GM21360 (cell line): ENCODE data around the gene CCR5.

Experiments
- ATAC-seq: cut with Tn5 transposase; IDR thresholded peaks from one replicate; pipeline ENCODE4 v1.9.1; 2021; ENCODE audit warnings: mild to moderate bottlenecking, moderate library complexity; ENCODE audit not compliant: unreplicated experiment

CCR5 gene

GRCh38 chr3:46406788-46407611, 36.3 kb downstream of the CCR5 start, which contains the start of the genes CCR5AS and CCRL2:
Gene CCR5AS (minus strand): TSS chr3:46407066.
Gene CCRL2 (plus strand): TSS chr3:46407259. CDS start chr3:46408080, 821 bp downstream.
- ATAC-seq, result no peak

DNA sequence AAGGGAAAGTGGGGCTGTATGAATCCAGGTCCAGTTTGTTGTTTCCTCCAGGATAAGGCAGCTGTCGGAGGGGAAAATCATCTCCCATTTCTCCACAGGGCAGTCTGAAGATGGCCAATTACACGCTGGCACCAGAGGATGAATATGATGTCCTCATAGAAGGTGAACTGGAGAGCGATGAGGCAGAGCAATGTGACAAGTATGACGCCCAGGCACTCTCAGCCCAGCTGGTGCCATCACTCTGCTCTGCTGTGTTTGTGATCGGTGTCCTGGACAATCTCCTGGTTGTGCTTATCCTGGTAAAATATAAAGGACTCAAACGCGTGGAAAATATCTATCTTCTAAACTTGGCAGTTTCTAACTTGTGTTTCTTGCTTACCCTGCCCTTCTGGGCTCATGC, 37.2 kb downstream of the CCR5 start:
- ATAC-seq, result no peak

- no peak for ATAC-seq
Observed at GRCh38 chr3:46408853-46409252, 38.1 kb downstream of the CCR5 start.

DNA sequence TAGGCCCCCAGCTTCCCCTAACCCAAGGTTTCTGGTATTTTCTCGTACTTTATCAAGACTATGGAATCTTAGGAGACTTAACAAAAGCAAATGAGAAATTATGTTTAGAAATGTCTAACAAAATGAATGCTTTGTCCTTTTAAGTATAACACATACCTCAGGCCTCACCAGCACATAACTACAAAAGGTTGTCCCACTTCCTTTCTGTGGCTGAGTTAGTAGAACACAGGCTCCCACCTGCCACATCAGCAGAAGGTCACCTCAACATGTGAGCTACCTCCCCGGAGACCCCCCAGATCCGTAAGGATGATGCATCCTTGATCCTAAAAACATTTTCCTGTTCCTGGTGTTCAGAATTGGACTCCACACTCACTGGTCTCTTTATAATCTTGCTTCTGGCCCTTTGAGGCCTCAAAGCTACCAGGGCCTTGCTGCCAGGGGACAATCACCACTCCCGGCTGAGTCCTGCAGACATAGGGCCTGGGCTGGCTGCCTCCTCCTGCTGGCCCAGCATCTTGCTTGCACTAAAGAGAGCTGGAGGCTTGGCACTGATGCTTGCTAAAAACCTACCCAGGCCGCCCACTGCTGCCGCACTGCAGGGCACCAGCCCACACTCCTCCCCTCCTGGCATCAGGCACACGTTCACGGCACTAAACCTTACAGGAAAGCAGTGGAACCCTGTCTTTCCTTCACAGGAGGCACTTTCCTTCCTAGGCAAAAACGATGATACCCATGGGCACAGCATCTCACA, 39.2 kb downstream of the CCR5 start:
- no peak for ATAC-seq

- no peak for ATAC-seq
Observed at GRCh38 chr3:46410669-46411068, 39.9 kb downstream of the CCR5 start.

- ATAC-seq, result no peak
Observed at GRCh38 chr3:46411271-46411670, 40.5 kb downstream of the CCR5 start.

GRCh38 chr3:46412786-46413298, 42.1 kb downstream of the CCR5 start:
- ATAC-seq, result no peak

GRCh38 chr3:46413951-46414350, 43.2 kb downstream of the CCR5 start:
- no peak for ATAC-seq

GRCh38 chr3:46414739-46415138, 44.0 kb downstream of the CCR5 start:
- ATAC-seq, result no peak

GRCh38 chr3:46416125-46416810, 45.5 kb downstream of the CCR5 start:
- ATAC-seq, result no peak

GRCh38 chr3:46416811-46417510, 46.2 kb downstream of the CCR5 start:
- no peak for ATAC-seq

DNA sequence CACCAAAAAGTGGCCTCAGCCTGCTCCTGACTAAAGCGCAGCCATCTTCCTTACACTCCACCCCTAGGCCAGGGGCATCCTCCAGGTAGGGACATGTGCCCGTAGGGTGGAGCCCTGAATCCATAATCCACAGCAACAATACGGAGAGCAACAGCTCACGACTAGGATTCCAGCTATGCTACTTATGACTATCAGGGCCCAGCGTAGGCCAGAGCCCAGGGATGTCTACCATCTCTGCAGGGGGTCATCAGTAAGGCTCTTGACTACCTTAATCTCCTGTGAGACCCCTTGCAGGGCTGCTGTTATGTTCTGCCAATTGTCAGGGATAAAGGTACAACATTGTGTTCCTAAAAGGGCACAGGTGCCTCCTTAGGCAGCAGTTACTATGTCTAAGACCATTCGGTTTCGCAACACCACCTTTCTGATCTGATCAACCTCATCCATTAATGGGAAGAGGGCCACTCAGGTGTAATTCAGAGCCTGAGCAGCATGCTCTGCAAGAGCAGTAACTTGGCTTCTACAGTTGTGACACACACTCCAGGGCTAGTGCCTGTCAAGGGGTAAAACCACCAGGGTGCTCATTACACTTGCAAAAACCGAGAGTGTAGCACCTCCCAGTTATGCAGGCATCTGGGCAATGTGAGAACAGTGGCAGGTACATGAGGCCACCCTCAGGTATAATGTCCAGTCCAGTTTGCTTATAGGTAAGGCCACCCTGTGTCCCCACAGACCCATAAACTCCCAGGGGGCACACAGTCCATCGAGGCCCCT, 47.3 kb downstream of the CCR5 start:
- ATAC-seq, result no peak

- no peak for ATAC-seq
Observed at GRCh38 chr3:46419816-46420215, 49.1 kb downstream of the CCR5 start.

- ATAC-seq, result no peak
Observed at GRCh38 chr3:46420931-46421330, 50.2 kb downstream of the CCR5 start.

DNA sequence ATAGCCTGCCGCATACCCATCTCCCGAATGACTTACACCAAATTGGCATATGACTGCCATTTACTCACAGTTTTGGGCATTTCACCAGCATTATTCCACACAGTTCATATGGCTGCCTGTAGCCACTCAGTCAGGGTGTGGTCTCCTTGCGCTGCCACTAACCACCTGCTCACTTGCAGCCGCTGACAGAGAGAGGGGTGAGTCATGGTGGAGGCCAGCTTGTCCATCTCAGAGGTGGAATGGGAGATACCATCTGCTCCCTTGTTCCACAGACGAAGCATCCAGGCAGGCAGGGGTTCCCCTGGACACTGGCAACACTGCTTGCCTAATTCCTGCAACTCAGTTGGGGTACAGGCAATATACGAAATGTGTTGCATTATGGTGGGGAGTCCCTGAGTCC, 51.9 kb downstream of the CCR5 start:
- no peak for ATAC-seq

DNA sequence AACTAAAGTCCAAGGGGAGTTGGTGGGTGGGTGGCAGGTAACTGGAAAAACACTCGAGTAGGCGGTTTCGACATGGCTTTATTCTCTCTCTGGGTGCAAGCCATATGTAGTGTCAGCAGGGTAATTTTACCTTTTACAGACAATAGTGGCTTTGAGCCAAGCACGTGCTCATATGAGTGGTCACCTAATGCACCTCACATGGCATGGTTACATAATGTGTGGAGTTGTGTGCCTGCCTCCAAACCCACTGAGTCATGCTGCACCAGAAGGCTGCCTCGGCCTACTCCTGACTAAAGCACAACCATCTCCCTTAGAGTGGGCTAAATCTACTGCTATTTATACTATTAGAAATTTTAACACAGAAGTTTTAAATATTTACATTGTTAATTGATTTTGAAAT, 52.8 kb downstream of the CCR5 start:
- no peak for ATAC-seq
